Natural killer cell (primary cell): ENCODE data around the gene MRPS10. TPM values are rescaled to one million over a fixed set of nuclear protein-coding genes. Genes with fewer than 3 reads are reported as not detected.

ENCODE experiments used
- ATAC-seq, 3 donors: fragments of 150-1000 bp in 2 of 3; fragments of 200-7000 bp in 1 of 3; cut with Tn5 transposase; 1 replicate in 1 of 3; 2 replicates in 2 of 3; pipeline ENCODE4 v1.10.0; 2021; ENCODE audit warnings: mild to moderate bottlenecking in 2 of 3, moderate library complexity in 2 of 3
- DNase-seq, 2 donors: peaks; one replicate each; pipeline versions ENCODE4 v3.0.0 to v3.0.0-alpha.2; 2013 to 2021; ENCODE audit warnings: mixed read lengths in 1 of 2
- H3K27ac ChIP-seq: one replicate; pipeline ENCODE4 v1.5.1; 2013; ENCODE audit warnings: mild to moderate bottlenecking, low read length
- H3K27me3 ChIP-seq: one replicate; pipeline ENCODE4 v1.6.1; 2013; ENCODE audit warnings: low read length; ENCODE audit not compliant: control insufficient read depth, insufficient read depth
- H3K36me3 ChIP-seq: one replicate; pipeline ENCODE4 v1.6.1; 2013; ENCODE audit warnings: low read length; ENCODE audit not compliant: control insufficient read depth, insufficient read depth
- H3K4me1 ChIP-seq: one replicate; pipeline ENCODE4 v1.6.1; 2013; ENCODE audit warnings: low read length; ENCODE audit not compliant: control insufficient read depth, insufficient read depth
- H3K4me3 ChIP-seq: one replicate; pipeline ENCODE4 v1.5.1; 2013; ENCODE audit warnings: low read length
- H3K9me3 ChIP-seq: one replicate; pipeline ENCODE4 v1.6.1; 2013; ENCODE audit warnings: low read length; ENCODE audit not compliant: control insufficient read depth, insufficient read depth
- H3K27ac Mint-ChIP-seq, 2 donors: one replicate each; pipeline ENCODE4 v1.8.0; 2022; ENCODE audit warnings: mild to moderate bottlenecking in 2 of 2, mixed read lengths in 2 of 2, moderate library complexity in 1 of 2
- H3K27me3 Mint-ChIP-seq, 2 donors: one replicate each; pipeline ENCODE4 v1.8.0; 2022; ENCODE audit warnings: low read depth in 2 of 2, mixed read lengths in 2 of 2
- H3K36me3 Mint-ChIP-seq: one replicate; pipeline ENCODE4 v1.8.0; 2022; ENCODE audit warnings: mixed read lengths
- H3K4me1 Mint-ChIP-seq, 2 donors: one replicate each; pipeline ENCODE4 v1.8.0; 2022; ENCODE audit warnings: mixed read lengths in 2 of 2
- H3K4me3 Mint-ChIP-seq: one replicate; pipeline ENCODE4 v1.8.0; 2022; ENCODE audit warnings: mild to moderate bottlenecking, moderate library complexity, mixed read lengths
- H3K9me3 Mint-ChIP-seq, 2 donors: one replicate each; pipeline ENCODE4 v1.8.0; 2022; ENCODE audit warnings: mixed read lengths in 2 of 2
- CTCF ChIP-seq: fragments of 200-600 bp; IDR thresholded peaks from one replicate; pipeline ENCODE4 v1.8.0; 2022; ENCODE audit warnings: antibody characterized with exemption
- WGBS: methylation state at CpG from one replicate; pipeline ENCODE4 v1.1.7; 2013; ENCODE audit warnings: missing lambda C conversion rate; ENCODE audit not compliant: insufficient coverage; 5-methylcytosine and 5-hydroxymethylcytosine counted together
- intact Hi-C: fragments of 100-400 bp; cut with micrococcal nuclease; formaldehyde crosslinking; loops from one replicate; pipeline ENCODE4 v1.14.2; 2022
- total RNA-seq, 4 donors: library from RNA; stranded (reverse); fragments of 120-200 nt in 1 of 4; gene quantifications; one replicate each; pipeline versions ENCODE4 v1.2.3 to v1.2.4, GENCODE V29; 2013 to 2022

Gene MRPS10
- total RNA-seq, 3 donors from 2014 or later (not counting 1 experiment from before 2014, with no cell fraction given) = 21.8 to 25.4 (median 22.6) TPM

GRCh38 chr6:42190554-42191183 is 27.0 kb downstream of the MRPS10 start:
- H3K27me3 Mint-ChIP-seq = no peaks in the 10 kb centered on the region
- intact Hi-C loops = no loop called here
- H3K36me3 ChIP-seq = no peaks in the 10 kb centered on the region
- no peaks in the 10 kb centered on the region for H3K9me3 Mint-ChIP-seq
- no peak overlapping the region for H3K27ac Mint-ChIP-seq
- no peaks in the 10 kb centered on the region for H3K4me1 Mint-ChIP-seq
- TF ChIP-seq CTCF = no peak
- no peaks in the 10 kb centered on the region for H3K27me3 ChIP-seq
- H3K4me1 ChIP-seq = no peaks in the 10 kb centered on the region
- WGBS = 91% methylated on average over 5 of the region's 5 CpGs
- H3K27ac ChIP-seq = no peak overlapping the region
- H3K4me3 Mint-ChIP-seq = no peak overlapping the region
- ATAC-seq = no peak
- H3K4me3 ChIP-seq = no peak overlapping the region
- DNase-seq = no peak
- no peaks in the 10 kb centered on the region for H3K9me3 ChIP-seq
- H3K36me3 Mint-ChIP-seq = no peaks in the 10 kb centered on the region

GRCh38 chr6:42188406-42188805 is 29.3 kb downstream of the MRPS10 start:
- no peaks in the 10 kb centered on the region for H3K9me3 Mint-ChIP-seq
- Histone ChIP-seq H3K4me3 (no peak overlapping the region), H3K4me1 (no peaks in the 10 kb centered on the region), H3K9me3 (no peaks in the 10 kb centered on the region), H3K36me3 (no peaks in the 10 kb centered on the region), H3K27ac (no peak overlapping the region), H3K27me3 (no peaks in the 10 kb centered on the region)
- H3K4me3 Mint-ChIP-seq = no peak overlapping the region
- DNase-seq = no peak
- no peak for ATAC-seq
- TF ChIP-seq CTCF = no peak
- no peaks in the 10 kb centered on the region for H3K4me1 Mint-ChIP-seq
- no peak overlapping the region for H3K27ac Mint-ChIP-seq
- WGBS = 92% methylated on average over 6 of the region's 6 CpGs
- intact Hi-C loops = no loop called here
- H3K27me3 Mint-ChIP-seq = no peaks in the 10 kb centered on the region
- no peaks in the 10 kb centered on the region for H3K36me3 Mint-ChIP-seq

GRCh38 chr6:42185597-42185996 is 32.1 kb downstream of the MRPS10 start:
- Mint-ChIP-seq H3K27me3 (no peaks in the 10 kb centered on the region), H3K4me3 (no peak overlapping the region), H3K27ac (no peak overlapping the region), H3K4me1 (no peaks in the 10 kb centered on the region), H3K9me3 (no peaks in the 10 kb centered on the region), H3K36me3 (no peaks in the 10 kb centered on the region)
- H3K4me3 ChIP-seq = no peak overlapping the region
- H3K4me1 ChIP-seq = no peaks in the 10 kb centered on the region
- DNase-seq (no peak), ATAC-seq (no peak)
- no peak overlapping the region for H3K27ac ChIP-seq
- no peaks in the 10 kb centered on the region for H3K9me3 ChIP-seq
- TF ChIP-seq CTCF = no peak
- 93% methylated on average over 10 of the region's 10 CpGs for WGBS
- no peaks in the 10 kb centered on the region for H3K27me3 ChIP-seq
- intact Hi-C loops = no loop called here
- H3K36me3 ChIP-seq = no peaks in the 10 kb centered on the region

GRCh38 chr6:42184475-42184874 is 33.2 kb downstream of the MRPS10 start:
- no peak for ATAC-seq
- no peak overlapping the region for H3K27ac ChIP-seq
- H3K9me3 ChIP-seq = no peaks in the 10 kb centered on the region
- H3K4me1 ChIP-seq = no peaks in the 10 kb centered on the region
- Mint-ChIP-seq H3K9me3 (no peaks in the 10 kb centered on the region), H3K36me3 (no peaks in the 10 kb centered on the region), H3K4me3 (no peak overlapping the region), H3K27ac (no peak overlapping the region), H3K4me1 (no peaks in the 10 kb centered on the region), H3K27me3 (peaks cover 4 to 7% of the 10 kb centered on the region in 2 donors)
- H3K36me3 ChIP-seq = no peaks in the 10 kb centered on the region
- no peak overlapping the region for H3K4me3 ChIP-seq
- TF ChIP-seq CTCF = no peak
- WGBS = 89% methylated on average over 4 of the region's 4 CpGs
- H3K27me3 ChIP-seq = no peaks in the 10 kb centered on the region
- intact Hi-C loops = no loop called here
- DNase-seq = no peak
